HEK293 (cell line): Measurements from ENCODE around the gene GANAB.

ENCODE experiments used
- CTCF ChIA-PET: fragments of 350-600 bp; formaldehyde crosslinking; extraction: SDS; loops from one replicate; lab custom pipeline; 2021; ENCODE audit warnings: antibody characterized with exemption; lab: Yijun Ruan, JAX
- POLR2A ChIA-PET: fragments of 300-600 bp; formaldehyde crosslinking; extraction: SDS; loops from one replicate; lab custom pipeline; 2020; ENCODE audit warnings: antibody characterized with exemption, inconsistent platforms; lab: Yijun Ruan, JAX
- H3K27ac ChIP-seq: fragments of 200-500 bp; sonication (Bioruptor generic); 2 replicates; pipeline ENCODE4 v1.5.1; 2014; ENCODE audit warnings: low read depth, low read length, control low read depth, inconsistent platforms; ENCODE audit errors: extremely low read depth
- H3K36me3 ChIP-seq, 2 experiments: fragments of 200-500 bp in 1 of 2; sonication (Bioruptor generic) in 1 of 2; 1 replicate in 1 of 2; 2 replicates in 1 of 2; pipeline ENCODE4 v1.5.1; 2014 to 2017; ENCODE audit warnings: inconsistent platforms in 2 of 2, low read length in 2 of 2; ENCODE audit not compliant: control insufficient read depth in 2 of 2, insufficient read depth in 1 of 2
- H3K4me1 ChIP-seq: fragments of 200-500 bp; sonication (Bioruptor generic); 2 replicates; pipeline ENCODE4 v1.5.1; 2014; ENCODE audit warnings: mild to moderate bottlenecking, low read length, inconsistent platforms; ENCODE audit not compliant: control insufficient read depth, insufficient read depth
- H3K4me3 ChIP-seq: 2 replicates; pipeline ENCODE4 v1.5.1; 2011; ENCODE audit warnings: low read depth, mild to moderate bottlenecking, control low read depth, low read length, moderate library complexity
- H3K9me3 ChIP-seq: fragments of 200-500 bp; sonication (Bioruptor generic); 2 replicates; pipeline ENCODE4 v1.5.1; 2014; ENCODE audit warnings: low read depth, low read length, inconsistent platforms; ENCODE audit not compliant: control insufficient read depth, insufficient read depth
- GLIS1 ChIP-seq: fragments of 450-650 bp; formaldehyde crosslinking; IDR thresholded peaks from 2 replicates; pipeline ENCODE4 v1.5.1; 2016; ENCODE audit warnings: missing biosample characterization, missing genetic modification characterization
- KLF1 ChIP-seq: fragments of 450-650 bp; formaldehyde crosslinking; IDR thresholded peaks from 2 replicates; pipeline ENCODE4 v1.5.1; 2016; ENCODE audit warnings: missing biosample characterization, missing genetic modification characterization
- KLF9 ChIP-seq: fragments of 450-650 bp; formaldehyde crosslinking; IDR thresholded peaks from 2 replicates; pipeline ENCODE4 v1.5.1; 2016; ENCODE audit warnings: missing biosample characterization, missing genetic modification characterization, low read depth
- OSR2 ChIP-seq: fragments of 450-650 bp; formaldehyde crosslinking; IDR thresholded peaks from 2 replicates; pipeline ENCODE4 v1.5.1; 2016; ENCODE audit warnings: missing biosample characterization, missing genetic modification characterization
- SP7 ChIP-seq: fragments of 450-650 bp; formaldehyde crosslinking; IDR thresholded peaks from 2 replicates; pipeline ENCODE4 v1.5.1; 2016; ENCODE audit warnings: missing biosample characterization, missing genetic modification characterization
- ZBTB17 ChIP-seq: fragments of 450-650 bp; formaldehyde crosslinking; IDR thresholded peaks from 2 replicates; pipeline ENCODE4 v1.5.1; 2016; ENCODE audit warnings: missing biosample characterization, missing genetic modification characterization
- ZBTB6 ChIP-seq: fragments of 450-650 bp; formaldehyde crosslinking; IDR thresholded peaks from 2 replicates; pipeline ENCODE4 v1.5.1; 2017; ENCODE audit warnings: missing biosample characterization, missing genetic modification characterization
- ZBTB8A ChIP-seq: fragments of 450-650 bp; formaldehyde crosslinking; IDR thresholded peaks from 2 replicates; pipeline ENCODE4 v1.5.1; 2016; ENCODE audit warnings: missing biosample characterization, missing genetic modification characterization
- ZFP69B ChIP-seq: fragments of 450-650 bp; formaldehyde crosslinking; IDR thresholded peaks from 2 replicates; pipeline ENCODE4 v1.5.1; 2016; ENCODE audit warnings: missing biosample characterization, missing genetic modification characterization
- ZNF157 ChIP-seq: fragments of 450-650 bp; formaldehyde crosslinking; IDR thresholded peaks from 2 replicates; pipeline ENCODE4 v1.5.1; 2016; ENCODE audit warnings: missing biosample characterization, missing genetic modification characterization
- ZNF2 ChIP-seq: fragments of 450-650 bp; formaldehyde crosslinking; IDR thresholded peaks from 2 replicates; pipeline ENCODE4 v1.5.1; 2016; ENCODE audit warnings: missing biosample characterization, missing genetic modification characterization
- ZNF24 ChIP-seq: fragments of 450-650 bp; formaldehyde crosslinking; IDR thresholded peaks from 2 replicates; pipeline ENCODE4 v1.5.1; 2016; ENCODE audit warnings: missing biosample characterization, missing genetic modification characterization
- ZNF266 ChIP-seq: fragments of 450-650 bp; formaldehyde crosslinking; IDR thresholded peaks from 2 replicates; pipeline ENCODE4 v1.5.1; 2016; ENCODE audit warnings: missing biosample characterization, missing genetic modification characterization, low read depth
- ZNF324 ChIP-seq: fragments of 450-650 bp; formaldehyde crosslinking; IDR thresholded peaks from 2 replicates; pipeline ENCODE4 v1.5.1; 2016; ENCODE audit warnings: missing biosample characterization, missing genetic modification characterization
- ZNF335 ChIP-seq: fragments of 450-650 bp; formaldehyde crosslinking; conservative IDR thresholded peaks from 2 replicates; pipeline ENCODE4 v1.5.1; 2016; ENCODE audit warnings: missing biosample characterization, missing genetic modification characterization
- ZNF341 ChIP-seq: fragments of 450-650 bp; formaldehyde crosslinking; IDR thresholded peaks from 2 replicates; pipeline ENCODE4; 2016; ENCODE audit warnings: low read depth, missing biosample characterization, missing genetic modification characterization
- ZNF350 ChIP-seq: fragments of 450-650 bp; formaldehyde crosslinking; IDR thresholded peaks from 2 replicates; pipeline ENCODE4 v1.5.0; 2017; ENCODE audit warnings: missing biosample characterization, mild to moderate bottlenecking, missing genetic modification characterization
- ZNF529 ChIP-seq: fragments of 450-650 bp; formaldehyde crosslinking; IDR thresholded peaks from 2 replicates; pipeline ENCODE4 v1.5.1; 2017; ENCODE audit warnings: missing genetic modification characterization, missing biosample characterization; ENCODE audit not compliant: insufficient replicate concordance
- ZNF670 ChIP-seq: fragments of 450-650 bp; formaldehyde crosslinking; IDR thresholded peaks from 2 replicates; pipeline ENCODE4 v1.5.1; 2016; ENCODE audit warnings: missing biosample characterization, missing genetic modification characterization, low read depth
- ZNF777 ChIP-seq: fragments of 450-650 bp; formaldehyde crosslinking; IDR thresholded peaks from 2 replicates; pipeline ENCODE4 v1.5.1; 2017; ENCODE audit warnings: missing biosample characterization, missing genetic modification characterization, borderline replicate concordance
- ZNF837 ChIP-seq: fragments of 450-650 bp; formaldehyde crosslinking; IDR thresholded peaks from 2 replicates; pipeline ENCODE4 v1.5.1; 2016; ENCODE audit warnings: missing biosample characterization, missing genetic modification characterization
- ZXDB ChIP-seq: fragments of 450-650 bp; formaldehyde crosslinking; IDR thresholded peaks from 2 replicates; pipeline ENCODE4 v1.5.1; 2016; ENCODE audit warnings: missing biosample characterization, missing genetic modification characterization
- TF ChIP-seq, protein P1 (sequence below): fragments of 450-650 bp; formaldehyde crosslinking; conservative IDR thresholded peaks from 2 replicates; pipeline ENCODE4 v1.5.1; 2016; ENCODE audit warnings: low read depth, missing biosample characterization, missing genetic modification characterization
- TF ChIP-seq, protein P2 (sequence below): fragments of 450-650 bp; formaldehyde crosslinking; IDR thresholded peaks from 2 replicates; pipeline ENCODE4 v1.5.1; 2016; ENCODE audit warnings: missing biosample characterization, missing genetic modification characterization
- TF ChIP-seq, protein P3 (sequence below): fragments of 450-650 bp; formaldehyde crosslinking; IDR thresholded peaks from 2 replicates; pipeline ENCODE4 v1.5.1; 2016; ENCODE audit warnings: missing biosample characterization, missing genetic modification characterization, borderline replicate concordance

GANAB gene

GRCh38 chr11:62678770-62679696 lies 32.6 kb upstream of the GANAB start, which contains the start of gene UBXN1 (continued):
- TF ChIP-seq OSR2 (tag by site-specific recombination) (no peak), SP7 (peak; percentile 71), GLIS1 (tag by site-specific recombination) (peak; percentile 20; the same call in 1 of the 2 replicates), KLF9 (tag by site-specific recombination) (peak; percentile 24; the same call in 1 of the 2 replicates), ZNF529 (tag by site-specific recombination) (no peak), ZNF341 (tag by site-specific recombination) (peak; percentile 42; the same call in 1 of the 2 replicates), ZBTB17 (tag by site-specific recombination) (peak; percentile 78), ZNF24 (peak; percentile 58; the same call in 1 of the 2 replicates), KLF1 (tag by site-specific recombination) (peak; percentile 19; the same call in 1 of the 2 replicates), ZNF777 (tag by site-specific recombination) (peak; percentile 54; the same call in 1 of the 2 replicates), ZNF2 (tag by site-specific recombination) (peak; percentile 58; the same call in 1 of the 2 replicates), ZNF324 (tag by site-specific recombination) (no peak), ZNF266 (tag by site-specific recombination) (no peak), ZXDB (tag by site-specific recombination) (peak; percentile 73), ZNF335 (tag by site-specific recombination) (peak; percentile 66), ZNF350 (tag by site-specific recombination) (no peak), ZBTB6 (tag by site-specific recombination) (peak; percentile 87), ZNF670 (no peak)
- TF ChIP-seq, protein P1, sequence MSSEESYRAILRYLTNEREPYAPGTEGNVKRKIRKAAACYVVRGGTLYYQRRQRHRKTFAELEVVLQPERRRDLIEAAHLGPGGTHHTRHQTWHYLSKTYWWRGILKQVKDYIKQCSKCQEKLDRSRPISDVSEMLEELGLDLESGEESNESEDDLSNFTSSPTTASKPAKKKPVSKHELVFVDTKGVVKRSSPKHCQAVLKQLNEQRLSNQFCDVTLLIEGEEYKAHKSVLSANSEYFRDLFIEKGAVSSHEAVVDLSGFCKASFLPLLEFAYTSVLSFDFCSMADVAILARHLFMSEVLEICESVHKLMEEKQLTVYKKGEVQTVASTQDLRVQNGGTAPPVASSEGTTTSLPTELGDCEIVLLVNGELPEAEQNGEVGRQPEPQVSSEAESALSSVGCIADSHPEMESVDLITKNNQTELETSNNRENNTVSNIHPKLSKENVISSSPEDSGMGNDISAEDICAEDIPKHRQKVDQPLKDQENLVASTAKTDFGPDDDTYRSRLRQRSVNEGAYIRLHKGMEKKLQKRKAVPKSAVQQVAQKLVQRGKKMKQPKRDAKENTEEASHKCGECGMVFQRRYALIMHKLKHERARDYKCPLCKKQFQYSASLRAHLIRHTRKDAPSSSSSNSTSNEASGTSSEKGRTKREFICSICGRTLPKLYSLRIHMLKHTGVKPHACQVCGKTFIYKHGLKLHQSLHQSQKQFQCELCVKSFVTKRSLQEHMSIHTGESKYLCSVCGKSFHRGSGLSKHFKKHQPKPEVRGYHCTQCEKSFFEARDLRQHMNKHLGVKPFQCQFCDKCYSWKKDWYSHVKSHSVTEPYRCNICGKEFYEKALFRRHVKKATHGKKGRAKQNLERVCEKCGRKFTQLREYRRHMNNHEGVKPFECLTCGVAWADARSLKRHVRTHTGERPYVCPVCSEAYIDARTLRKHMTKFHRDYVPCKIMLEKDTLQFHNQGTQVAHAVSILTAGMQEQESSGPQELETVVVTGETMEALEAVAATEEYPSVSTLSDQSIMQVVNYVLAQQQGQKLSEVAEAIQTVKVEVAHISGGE (tag by site-specific recombination) = peak; percentile 94
- TF ChIP-seq, protein P2, sequence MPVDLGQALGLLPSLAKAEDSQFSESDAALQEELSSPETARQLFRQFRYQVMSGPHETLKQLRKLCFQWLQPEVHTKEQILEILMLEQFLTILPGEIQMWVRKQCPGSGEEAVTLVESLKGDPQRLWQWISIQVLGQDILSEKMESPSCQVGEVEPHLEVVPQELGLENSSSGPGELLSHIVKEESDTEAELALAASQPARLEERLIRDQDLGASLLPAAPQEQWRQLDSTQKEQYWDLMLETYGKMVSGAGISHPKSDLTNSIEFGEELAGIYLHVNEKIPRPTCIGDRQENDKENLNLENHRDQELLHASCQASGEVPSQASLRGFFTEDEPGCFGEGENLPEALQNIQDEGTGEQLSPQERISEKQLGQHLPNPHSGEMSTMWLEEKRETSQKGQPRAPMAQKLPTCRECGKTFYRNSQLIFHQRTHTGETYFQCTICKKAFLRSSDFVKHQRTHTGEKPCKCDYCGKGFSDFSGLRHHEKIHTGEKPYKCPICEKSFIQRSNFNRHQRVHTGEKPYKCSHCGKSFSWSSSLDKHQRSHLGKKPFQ (tag by site-specific recombination) = peak; percentile 96

GRCh38 chr11:62678433-62678769 lies 32.0 kb upstream of the GANAB start:
- TF ChIP-seq ZNF157 (no peak), ZBTB8A (tag by site-specific recombination) (no peak), ZNF837 (no peak), ZFP69B (tag by site-specific recombination) (no peak), ZNF24 (no peak)
- TF ChIP-seq, protein P3, sequence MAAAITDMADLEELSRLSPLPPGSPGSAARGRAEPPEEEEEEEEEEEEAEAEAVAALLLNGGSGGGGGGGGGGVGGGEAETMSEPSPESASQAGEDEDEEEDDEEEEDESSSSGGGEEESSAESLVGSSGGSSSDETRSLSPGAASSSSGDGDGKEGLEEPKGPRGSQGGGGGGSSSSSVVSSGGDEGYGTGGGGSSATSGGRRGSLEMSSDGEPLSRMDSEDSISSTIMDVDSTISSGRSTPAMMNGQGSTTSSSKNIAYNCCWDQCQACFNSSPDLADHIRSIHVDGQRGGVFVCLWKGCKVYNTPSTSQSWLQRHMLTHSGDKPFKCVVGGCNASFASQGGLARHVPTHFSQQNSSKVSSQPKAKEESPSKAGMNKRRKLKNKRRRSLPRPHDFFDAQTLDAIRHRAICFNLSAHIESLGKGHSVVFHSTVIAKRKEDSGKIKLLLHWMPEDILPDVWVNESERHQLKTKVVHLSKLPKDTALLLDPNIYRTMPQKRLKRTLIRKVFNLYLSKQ = no peak
- Histone ChIP-seq H3K36me3 (peaks cover 3 to 39% of the 10 kb centered on the region in 2 experiments; a peak in 2 of 3 replicates), H3K9me3 (no peaks in the 10 kb centered on the region), H3K4me1 (peaks cover 8% of the 10 kb centered on the region), H3K27ac (peak overlapping the region; percentile 62), H3K4me3 (peak overlapping the region; percentile 90)
- ChIA-PET CTCF (interaction anchor here (0.7 kb wide), 1 partner anchor 364 kb away, joined by 3 read pairs; no protein-coding TSS in a partner anchor), POLR2A (interaction anchor here (0.5 to 3.5 kb wide), 7 partner anchors 13 to 178 kb away, joined by 3 to 24 read pairs (median 4); partner anchors contain the start of genes BSCL2, C11orf98, CSKMT and INTS5)
